ENCODE measurements around the gene MEI1.

GRCh38 chr22:41762980-41763779, 63.9 kb downstream of the MEI1 start:
- TF ChIP-seq POLR2AphosphoS5 (IDR thresholded peaks at IDR 0.05) (no peak), CTCF (IDR thresholded peaks at IDR 0.05; ENCODE audit: poor library complexity, severe bottlenecking) (peak; percentile 39), EP300 (conservative IDR thresholded peaks at IDR 0.05; ENCODE audit: poor library complexity, severe bottlenecking) (no peak), EZH2 (IDR thresholded peaks at IDR 0.05; ENCODE audit: borderline replicate concordance, insufficient read depth, low read length, poor library complexity, severe bottlenecking) (no peak), REST (IDR thresholded peaks at IDR 0.05; ENCODE audit: borderline replicate concordance) (no peak), RAD21 (conservative IDR thresholded peaks at IDR 0.05) (no peak), TAF1 (IDR thresholded peaks at IDR 0.05; ENCODE audit: low read depth) (no peak), SMC3 (conservative IDR thresholded peaks at IDR 0.05; ENCODE audit: poor library complexity) (no peak), MXI1 (conservative IDR thresholded peaks at IDR 0.05; ENCODE audit: poor library complexity, severe bottlenecking) (no peak)
